ENCODE data around the gene TRIM26. TPM values are rescaled to one million over a fixed set of nuclear protein-coding genes. Genes with fewer than 3 reads are reported as not detected.

TRIM26 gene
- total and polyA plus RNA-seq, 4 donors: 32.1 to 51.4 (median 38.1) TPM

DNA sequence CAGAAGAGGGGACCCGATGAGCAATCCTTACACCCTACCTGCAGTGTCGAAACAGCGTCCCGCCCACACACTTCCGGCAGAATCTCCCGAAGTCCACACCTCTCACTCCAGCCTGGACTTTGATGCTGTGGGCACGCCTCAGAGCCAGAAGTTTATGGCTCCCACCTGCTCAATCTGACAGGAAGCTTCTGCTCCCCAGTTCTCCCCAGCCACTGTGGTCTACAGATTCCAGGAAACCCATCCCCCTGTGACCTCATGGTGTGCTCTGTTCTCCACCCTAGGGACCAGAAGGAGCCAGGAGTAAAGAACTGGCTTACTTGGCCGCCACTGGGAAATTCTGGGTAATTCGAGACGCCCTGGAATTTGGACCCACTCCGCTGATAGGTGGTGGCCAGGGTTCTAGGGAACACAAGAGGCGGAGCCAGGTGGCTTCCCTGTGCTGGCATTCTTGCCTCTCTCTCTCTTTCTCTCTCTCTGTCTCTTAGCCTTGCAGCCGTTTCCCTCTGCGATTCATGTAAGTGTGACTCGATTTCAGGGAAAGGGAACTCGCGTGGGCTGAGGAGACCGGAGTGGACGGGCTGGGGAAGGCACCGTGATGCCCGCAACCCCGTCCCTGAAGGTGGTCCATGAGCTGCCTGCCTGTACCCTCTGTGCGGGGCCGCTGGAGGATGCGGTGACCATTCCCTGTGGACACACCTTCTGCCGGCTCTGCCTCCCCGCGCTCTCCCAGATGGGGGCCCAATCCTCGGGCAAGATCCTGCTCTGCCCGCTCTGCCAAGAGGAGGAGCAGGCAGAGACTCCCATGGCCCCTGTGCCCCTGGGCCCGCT is 49.9 kb downstream of the TRIM26 start, which contains the start of gene TRIM15:
Gene TRIM15, plus strand, starts transcription at position 457 of the 828 bp plus-strand sequence. Its CDS starts 139 bp downstream, at position 596.
- DNase-seq (no peak), ATAC-seq (ENCODE audit: insufficient read depth, low FRiP score) (no peak)
- H3K36me3 ChIP-seq (ENCODE audit: control insufficient read depth in 4 of 4, insufficient read depth in 4 of 4, low read length in 4 of 4): no peaks in the 10 kb centered on the region
- TF ChIP-seq, protein P1, sequence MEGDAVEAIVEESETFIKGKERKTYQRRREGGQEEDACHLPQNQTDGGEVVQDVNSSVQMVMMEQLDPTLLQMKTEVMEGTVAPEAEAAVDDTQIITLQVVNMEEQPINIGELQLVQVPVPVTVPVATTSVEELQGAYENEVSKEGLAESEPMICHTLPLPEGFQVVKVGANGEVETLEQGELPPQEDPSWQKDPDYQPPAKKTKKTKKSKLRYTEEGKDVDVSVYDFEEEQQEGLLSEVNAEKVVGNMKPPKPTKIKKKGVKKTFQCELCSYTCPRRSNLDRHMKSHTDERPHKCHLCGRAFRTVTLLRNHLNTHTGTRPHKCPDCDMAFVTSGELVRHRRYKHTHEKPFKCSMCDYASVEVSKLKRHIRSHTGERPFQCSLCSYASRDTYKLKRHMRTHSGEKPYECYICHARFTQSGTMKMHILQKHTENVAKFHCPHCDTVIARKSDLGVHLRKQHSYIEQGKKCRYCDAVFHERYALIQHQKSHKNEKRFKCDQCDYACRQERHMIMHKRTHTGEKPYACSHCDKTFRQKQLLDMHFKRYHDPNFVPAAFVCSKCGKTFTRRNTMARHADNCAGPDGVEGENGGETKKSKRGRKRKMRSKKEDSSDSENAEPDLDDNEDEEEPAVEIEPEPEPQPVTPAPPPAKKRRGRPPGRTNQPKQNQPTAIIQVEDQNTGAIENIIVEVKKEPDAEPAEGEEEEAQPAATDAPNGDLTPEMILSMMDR (IDR thresholded peaks at IDR 0.05; ENCODE audit: control extremely low read depth, extremely low read depth): no peak
- WGBS, 2 donors: 77 to 80% methylated on average over 31 of the region's 31 CpGs
- no peaks in the 10 kb centered on the region for H3K9me3 ChIP-seq (ENCODE audit: control insufficient read depth in 4 of 4, insufficient read depth in 3 of 4, low read length in 3 of 4)
- H3K9ac ChIP-seq (ENCODE audit: insufficient read depth in 1 of 2, low read length in 2 of 2): no peak within 1 kb of the TSS
- H3K4me3 ChIP-seq: no peak within 1 kb of the TSS
- peaks cover 0 to 29% (median 13%) of the 10 kb centered on the region in 3 donors for H3K27me3 ChIP-seq (ENCODE audit: control insufficient read depth in 3 of 3, insufficient read depth in 3 of 3, low read length in 2 of 3)
- peaks cover 0 to 1% (median 0%) of the 10 kb centered on the region in 5 donors for H3K4me1 ChIP-seq (ENCODE audit: control insufficient read depth in 5 of 5, insufficient read depth in 5 of 5, low read length in 5 of 5)
- H3K27ac ChIP-seq (ENCODE audit: low read depth in 1 of 2, low read length in 1 of 2): no peak within 1 kb of the TSS

DNA sequence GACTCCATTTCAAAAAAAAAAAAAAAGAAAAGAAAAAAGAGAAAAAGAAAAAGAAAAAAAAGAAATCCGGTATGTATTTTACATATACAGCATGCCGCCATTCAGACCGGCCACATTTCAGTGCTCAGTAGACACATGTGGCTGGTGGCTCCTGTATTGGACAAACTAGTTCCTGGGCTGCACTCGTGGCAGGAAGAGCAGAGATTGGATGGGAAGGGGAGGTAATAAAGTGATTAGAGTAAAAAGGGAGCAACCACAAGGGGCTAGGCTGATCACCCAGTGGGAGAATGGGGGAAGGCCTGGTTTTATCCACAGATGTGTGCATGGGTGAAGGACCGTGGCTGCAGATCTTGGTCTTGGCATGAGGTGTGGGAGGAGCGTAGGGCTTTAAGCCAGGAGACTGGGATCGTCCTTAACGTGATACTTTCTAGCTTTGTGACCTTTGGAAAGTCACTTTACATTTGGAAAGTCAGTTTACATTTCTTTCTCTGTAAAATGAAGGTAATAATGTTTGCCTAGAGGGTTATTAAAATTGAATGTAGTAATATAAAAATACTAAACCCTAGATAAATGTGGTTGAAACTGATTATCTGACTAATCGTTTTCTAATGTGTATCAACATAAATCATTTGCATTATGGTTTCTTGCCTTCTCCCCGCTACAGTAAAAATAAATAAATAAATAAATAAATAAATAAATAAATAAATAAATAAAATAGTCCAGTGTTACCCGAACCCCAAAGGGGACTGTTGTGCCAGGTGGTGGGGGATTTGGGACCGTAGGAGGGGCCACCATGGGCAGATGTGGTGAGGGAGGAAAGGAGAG is 50.7 kb downstream of the TRIM26 start:
- Histone ChIP-seq H3K27me3 (ENCODE audit: control insufficient read depth in 3 of 3, insufficient read depth in 3 of 3, low read length in 2 of 3) (peaks cover 0 to 27% (median 5%) of the 10 kb centered on the region in 3 donors), H3K9ac (ENCODE audit: insufficient read depth in 1 of 2, low read length in 2 of 2) (no peak overlapping the region), H3K27ac (ENCODE audit: low read depth in 1 of 2, low read length in 1 of 2) (no peak overlapping the region), H3K9me3 (ENCODE audit: control insufficient read depth in 4 of 4, insufficient read depth in 3 of 4, low read length in 3 of 4) (no peaks in the 10 kb centered on the region), H3K4me3 (no peak overlapping the region), H3K36me3 (ENCODE audit: control insufficient read depth in 4 of 4, insufficient read depth in 4 of 4, low read length in 4 of 4) (no peaks in the 10 kb centered on the region), H3K4me1 (ENCODE audit: control insufficient read depth in 5 of 5, insufficient read depth in 5 of 5, low read length in 5 of 5) (peaks cover 0 to 1% (median 0%) of the 10 kb centered on the region in 5 donors)
- DNase-seq (no peak), ATAC-seq (ENCODE audit: insufficient read depth, low FRiP score) (no peak)
- WGBS, 2 donors: 82 to 85% methylated on average over 12 of the region's 12 CpGs
- TF ChIP-seq, protein P1 (IDR thresholded peaks at IDR 0.05; ENCODE audit: control extremely low read depth, extremely low read depth): no peak

DNA sequence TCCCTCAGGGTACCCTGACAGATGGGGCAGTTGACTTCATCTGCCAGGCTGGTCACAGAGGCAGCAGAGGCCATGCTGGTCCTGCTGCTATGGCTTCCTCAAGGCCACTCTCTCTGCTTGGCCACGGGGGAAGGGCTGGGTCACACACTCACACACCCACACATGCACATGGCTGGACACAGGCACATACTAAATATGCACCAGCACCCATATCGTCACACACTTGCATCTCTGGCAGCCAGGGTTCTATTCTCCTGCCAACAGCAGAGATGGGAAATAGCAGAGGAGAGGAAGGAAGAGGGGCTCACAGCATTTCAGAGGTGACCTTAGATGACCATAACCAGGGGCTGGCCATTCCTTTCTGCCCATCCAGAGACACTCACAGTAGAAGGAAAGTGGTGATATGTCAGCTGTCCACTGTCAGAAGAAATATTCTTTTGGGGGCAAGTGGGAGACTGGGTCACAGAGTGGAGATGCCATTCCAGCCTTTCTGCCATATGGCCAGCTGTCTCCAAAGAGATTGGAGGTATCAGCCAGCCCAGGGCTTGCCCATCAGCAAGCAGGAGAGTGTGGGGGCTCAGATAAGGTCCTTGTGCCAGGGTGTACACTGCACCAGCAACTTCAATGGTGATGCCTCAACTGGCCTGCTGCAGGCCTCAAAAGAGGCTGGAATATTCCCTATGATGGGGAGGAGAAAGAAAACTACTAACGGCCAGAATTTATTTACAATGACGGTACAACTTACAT is 52.2 kb downstream of the TRIM26 start, which contains the start of gene TRIM10:
Gene TRIM10, minus strand, starts transcription at position 427 of the 747 bp plus-strand sequence. Its CDS starts 353 bp downstream, at position 74.
- H3K9ac ChIP-seq (ENCODE audit: insufficient read depth in 1 of 2, low read length in 2 of 2): no peak within 1 kb of the TSS
- peaks cover 0 to 25% (median 0%) of the 10 kb centered on the region in 3 donors for H3K27me3 ChIP-seq (ENCODE audit: control insufficient read depth in 3 of 3, insufficient read depth in 3 of 3, low read length in 2 of 3)
- DNase-seq (no peak), ATAC-seq (ENCODE audit: insufficient read depth, low FRiP score) (no peak)
- TF ChIP-seq, protein P1 (IDR thresholded peaks at IDR 0.05; ENCODE audit: control extremely low read depth, extremely low read depth): no peak
- no peaks in the 10 kb centered on the region for H3K9me3 ChIP-seq (ENCODE audit: control insufficient read depth in 4 of 4, insufficient read depth in 3 of 4, low read length in 3 of 4)
- no peak within 1 kb of the TSS for H3K4me3 ChIP-seq
- H3K4me1 ChIP-seq (ENCODE audit: control insufficient read depth in 5 of 5, insufficient read depth in 5 of 5, low read length in 5 of 5): peaks cover 0 to 3% (median 0%) of the 10 kb centered on the region in 5 donors
- 72 to 86% methylated on average over 4 of the region's 4 CpGs for WGBS, 2 donors
- no peaks in the 10 kb centered on the region for H3K36me3 ChIP-seq (ENCODE audit: control insufficient read depth in 4 of 4, insufficient read depth in 4 of 4, low read length in 4 of 4)
- H3K27ac ChIP-seq (ENCODE audit: low read depth in 1 of 2, low read length in 1 of 2): no peak within 1 kb of the TSS
